ENCODE results near the gene ASB6.

The ASB6 gene

GRCh38 chr9:129635099-129636065 is 6.6 kb downstream of the ASB6 start:
- H3K79me2 ChIP-seq (ENCODE audit: insufficient read depth, low read length) = peaks cover 24% of the 10 kb centered on the region; the same call in 1 of the 2 replicates
- H3K9me3 ChIP-seq (ENCODE audit: insufficient read depth, low read depth, low read length) = no peaks in the 10 kb centered on the region
- no peaks in the 10 kb centered on the region for H3K27me3 ChIP-seq (ENCODE audit: insufficient read depth, low read length, poor library complexity, severe bottlenecking)
- H2AFZ ChIP-seq (ENCODE audit: low read length) = no peak overlapping the region
- H3F3A ChIP-seq (ENCODE audit: low read depth) = no peaks in the 10 kb centered on the region
- H3K4me1 ChIP-seq (ENCODE audit: insufficient read depth, low read length, poor library complexity, severe bottlenecking) = no peaks in the 10 kb centered on the region
- H4K20me1 ChIP-seq (ENCODE audit: insufficient read depth, low read length, poor library complexity, severe bottlenecking) = no peaks in the 10 kb centered on the region
- peaks cover 13% of the 10 kb centered on the region; the same call in 1 of the 2 replicates for H3K36me3 ChIP-seq (ENCODE audit: insufficient read depth, low read length)
- H3K9me2 ChIP-seq (replicated peaks; ENCODE audit: low read depth, low read length) = no peaks in the 10 kb centered on the region
- TF ChIP-seq EZH2phosphoT487 (IDR thresholded peaks at IDR 0.05; ENCODE audit: borderline replicate concordance) = no peak
- TF ChIP-seq, protein P1, sequence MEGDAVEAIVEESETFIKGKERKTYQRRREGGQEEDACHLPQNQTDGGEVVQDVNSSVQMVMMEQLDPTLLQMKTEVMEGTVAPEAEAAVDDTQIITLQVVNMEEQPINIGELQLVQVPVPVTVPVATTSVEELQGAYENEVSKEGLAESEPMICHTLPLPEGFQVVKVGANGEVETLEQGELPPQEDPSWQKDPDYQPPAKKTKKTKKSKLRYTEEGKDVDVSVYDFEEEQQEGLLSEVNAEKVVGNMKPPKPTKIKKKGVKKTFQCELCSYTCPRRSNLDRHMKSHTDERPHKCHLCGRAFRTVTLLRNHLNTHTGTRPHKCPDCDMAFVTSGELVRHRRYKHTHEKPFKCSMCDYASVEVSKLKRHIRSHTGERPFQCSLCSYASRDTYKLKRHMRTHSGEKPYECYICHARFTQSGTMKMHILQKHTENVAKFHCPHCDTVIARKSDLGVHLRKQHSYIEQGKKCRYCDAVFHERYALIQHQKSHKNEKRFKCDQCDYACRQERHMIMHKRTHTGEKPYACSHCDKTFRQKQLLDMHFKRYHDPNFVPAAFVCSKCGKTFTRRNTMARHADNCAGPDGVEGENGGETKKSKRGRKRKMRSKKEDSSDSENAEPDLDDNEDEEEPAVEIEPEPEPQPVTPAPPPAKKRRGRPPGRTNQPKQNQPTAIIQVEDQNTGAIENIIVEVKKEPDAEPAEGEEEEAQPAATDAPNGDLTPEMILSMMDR (conservative IDR thresholded peaks at IDR 0.05; ENCODE audit: low read length) = no peak
- H3K4me2 ChIP-seq (ENCODE audit: low read depth, low read length, poor library complexity, severe bottlenecking) = no peak overlapping the region
- H3K9ac ChIP-seq (ENCODE audit: low read depth, low read length, poor library complexity, severe bottlenecking) = no peak overlapping the region
- H3K4me3 ChIP-seq (ENCODE audit: low read length, poor library complexity, severe bottlenecking) = no peak overlapping the region

- no peaks in the 10 kb centered on the region for H3K9me3 ChIP-seq (ENCODE audit: insufficient read depth, low read depth, low read length)
- H3K9me2 ChIP-seq (replicated peaks; ENCODE audit: low read depth, low read length) = no peaks in the 10 kb centered on the region
- H3K4me2 ChIP-seq (ENCODE audit: low read depth, low read length, poor library complexity, severe bottlenecking) = no peak overlapping the region
- H3K4me1 ChIP-seq (ENCODE audit: insufficient read depth, low read length, poor library complexity, severe bottlenecking) = peaks cover 4% of the 10 kb centered on the region
- H3K27me3 ChIP-seq (ENCODE audit: insufficient read depth, low read length, poor library complexity, severe bottlenecking) = no peaks in the 10 kb centered on the region
- TF ChIP-seq, protein P1 (conservative IDR thresholded peaks at IDR 0.05; ENCODE audit: low read length) = no peak
- TF ChIP-seq EZH2phosphoT487 (IDR thresholded peaks at IDR 0.05; ENCODE audit: borderline replicate concordance) = no peak
- H3K9ac ChIP-seq (ENCODE audit: low read depth, low read length, poor library complexity, severe bottlenecking) = no peak overlapping the region
- no peaks in the 10 kb centered on the region for H3F3A ChIP-seq (ENCODE audit: low read depth)
- H4K20me1 ChIP-seq (ENCODE audit: insufficient read depth, low read length, poor library complexity, severe bottlenecking) = peaks cover 9% of the 10 kb centered on the region
- H2AFZ ChIP-seq (ENCODE audit: low read length) = no peak overlapping the region
- peaks cover 36% of the 10 kb centered on the region; the same call in 1 of the 2 replicates for H3K79me2 ChIP-seq (ENCODE audit: insufficient read depth, low read length)
- H3K36me3 ChIP-seq (ENCODE audit: insufficient read depth, low read length) = peaks cover 13% of the 10 kb centered on the region; the same call in 1 of the 2 replicates
- H3K4me3 ChIP-seq (ENCODE audit: low read length, poor library complexity, severe bottlenecking) = no peak overlapping the region
Observed at GRCh38 chr9:129633848-129634247, 8.1 kb downstream of the ASB6 start.

DNA sequence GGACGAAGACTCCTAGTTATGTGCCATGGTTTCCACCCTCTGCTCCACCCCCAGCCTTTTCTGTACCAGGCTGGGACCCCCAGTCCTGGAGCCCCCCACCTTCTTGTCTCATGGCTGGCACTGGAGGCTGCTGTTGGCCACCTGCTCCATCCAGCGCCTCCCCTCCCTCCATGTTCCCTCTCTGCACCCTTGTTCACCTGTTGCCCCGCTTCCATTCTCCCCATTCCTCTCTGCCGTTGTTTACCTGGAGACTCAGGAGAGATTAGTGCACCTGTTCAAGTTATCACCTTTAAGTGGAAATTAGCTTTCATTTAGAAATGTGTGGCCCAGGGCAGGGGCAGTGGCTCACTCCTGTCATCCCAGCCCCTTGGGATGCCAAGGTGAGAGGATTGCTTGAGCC is 8.7 kb downstream of the ASB6 start:
- TF ChIP-seq, protein P1 (conservative IDR thresholded peaks at IDR 0.05; ENCODE audit: low read length) = no peak
- no peak for TF ChIP-seq EZH2phosphoT487 (IDR thresholded peaks at IDR 0.05; ENCODE audit: borderline replicate concordance)
- H3K36me3 ChIP-seq (ENCODE audit: insufficient read depth, low read length) = peaks cover 13% of the 10 kb centered on the region; the same call in 1 of the 2 replicates
- peaks cover 42% of the 10 kb centered on the region; the same call in 1 of the 2 replicates for H3K79me2 ChIP-seq (ENCODE audit: insufficient read depth, low read length)

More for the DNA sequence above, 8.7 kb downstream of the ASB6 start:
- peaks cover 7% of the 10 kb centered on the region for H3K4me1 ChIP-seq (ENCODE audit: insufficient read depth, low read length, poor library complexity, severe bottlenecking)
- no peaks in the 10 kb centered on the region for H3K27me3 ChIP-seq (ENCODE audit: insufficient read depth, low read length, poor library complexity, severe bottlenecking)
- peaks cover 9% of the 10 kb centered on the region for H4K20me1 ChIP-seq (ENCODE audit: insufficient read depth, low read length, poor library complexity, severe bottlenecking)
- no peak overlapping the region for H3K4me2 ChIP-seq (ENCODE audit: low read depth, low read length, poor library complexity, severe bottlenecking)
- no peaks in the 10 kb centered on the region for H3K9me2 ChIP-seq (replicated peaks; ENCODE audit: low read depth, low read length)
- no peak overlapping the region for H3K9ac ChIP-seq (ENCODE audit: low read depth, low read length, poor library complexity, severe bottlenecking)
- H2AFZ ChIP-seq (ENCODE audit: low read length) = no peak overlapping the region
- H3K9me3 ChIP-seq (ENCODE audit: insufficient read depth, low read depth, low read length) = no peaks in the 10 kb centered on the region
- no peaks in the 10 kb centered on the region for H3F3A ChIP-seq (ENCODE audit: low read depth)
- no peak overlapping the region for H3K4me3 ChIP-seq (ENCODE audit: low read length, poor library complexity, severe bottlenecking)

Measured in Loucy (cell line).